ENCODE data around the gene PHRF1.
A peak's percentile ranks its signal among the peaks of the same experiment; 100 is the strongest.

PHRF1 gene

GRCh38 chr11:615504-616319, 39.4 kb downstream of the PHRF1 start, which contains the start of gene IRF7:
IRF7 (minus strand) TSS chr11:615950; CDS start chr11:615364, 586 bp downstream.
- DNase-seq (ENCODE audit: low read depth, low spot score), result peak; percentile 90

- no peak for DNase-seq (ENCODE audit: low read depth, low spot score)
These were observed 40.3 kb downstream of the PHRF1 start for GRCh38 chr11:616320-617198.

- DNase-seq (ENCODE audit: low read depth, low spot score), result no peak
These were observed 41.1 kb downstream of the PHRF1 start for GRCh38 chr11:617199-617911.

- DNase-seq (ENCODE audit: low read depth, low spot score), result no peak
These were observed 41.8 kb downstream of the PHRF1 start for GRCh38 chr11:617912-618682.

GRCh38 chr11:618856-619627, 42.8 kb downstream of the PHRF1 start:
- DNase-seq (ENCODE audit: low read depth, low spot score), result no peak

GRCh38 chr11:619628-620050, 43.4 kb downstream of the PHRF1 start:
- DNase-seq (ENCODE audit: low read depth, low spot score), result no peak

- DNase-seq (ENCODE audit: low read depth, low spot score), result no peak
These were observed 43.9 kb downstream of the PHRF1 start for GRCh38 chr11:620201-620600.

- no peak for DNase-seq (ENCODE audit: low read depth, low spot score)
These were observed 44.9 kb downstream of the PHRF1 start for GRCh38 chr11:620935-621814.

- DNase-seq (ENCODE audit: low read depth, low spot score), result no peak
These were observed 45.6 kb downstream of the PHRF1 start for GRCh38 chr11:621838-622237.

- no peak for DNase-seq (ENCODE audit: low read depth, low spot score)
These were observed 47.1 kb downstream of the PHRF1 start for GRCh38 chr11:623349-623869.

- no peak for DNase-seq (ENCODE audit: low read depth, low spot score)
These were observed 47.9 kb downstream of the PHRF1 start for GRCh38 chr11:623999-624704.

GRCh38 chr11:624705-625635, 48.7 kb downstream of the PHRF1 start, which contains the start of gene CDHR5:
CDHR5 (minus strand) TSS chr11:624955; CDS start chr11:624902, 53 bp downstream.
- DNase-seq (ENCODE audit: low read depth, low spot score), result peak; percentile 1

- DNase-seq (ENCODE audit: low read depth, low spot score), result peak; percentile 1
These were observed 49.5 kb downstream of the PHRF1 start for GRCh38 chr11:625636-626268.

- DNase-seq (ENCODE audit: low read depth, low spot score), result no peak
These were observed 50.4 kb downstream of the PHRF1 start, which contains the start of gene SCT for GRCh38 chr11:626475-627307. SCT (minus strand) TSS chr11:627181; CDS start chr11:627143, 38 bp downstream.

- DNase-seq (ENCODE audit: low read depth, low spot score), result no peak
These were observed 51.0 kb downstream of the PHRF1 start for GRCh38 chr11:627308-627576.

- DNase-seq (ENCODE audit: low read depth, low spot score), result no peak
These were observed 51.8 kb downstream of the PHRF1 start for GRCh38 chr11:628056-628455.
